ENCODE data around the gene COX6A2. TPM values are rescaled to one million over a fixed set of nuclear protein-coding genes. Genes with fewer than 3 reads are reported as not detected.

Gene COX6A2
- total RNA-seq, 1 experiment from 2014 or later: not detected

- no peak for DNase-seq
- no peaks in the 10 kb centered on the region for H3K4me1 ChIP-seq
- no peaks in the 10 kb centered on the region for H3K9me3 ChIP-seq (replicated peaks)
- no peaks in the 10 kb centered on the region for H3K36me3 ChIP-seq
- H3K4me3 ChIP-seq: no peak overlapping the region
- H3K27me3 ChIP-seq: peaks cover 7% of the 10 kb centered on the region; the same call in 1 of the 2 replicates
- H3K27ac ChIP-seq: no peak overlapping the region
These were observed 14.8 kb downstream of the COX6A2 start for GRCh38 chr16:31413381-31413780.

DNA sequence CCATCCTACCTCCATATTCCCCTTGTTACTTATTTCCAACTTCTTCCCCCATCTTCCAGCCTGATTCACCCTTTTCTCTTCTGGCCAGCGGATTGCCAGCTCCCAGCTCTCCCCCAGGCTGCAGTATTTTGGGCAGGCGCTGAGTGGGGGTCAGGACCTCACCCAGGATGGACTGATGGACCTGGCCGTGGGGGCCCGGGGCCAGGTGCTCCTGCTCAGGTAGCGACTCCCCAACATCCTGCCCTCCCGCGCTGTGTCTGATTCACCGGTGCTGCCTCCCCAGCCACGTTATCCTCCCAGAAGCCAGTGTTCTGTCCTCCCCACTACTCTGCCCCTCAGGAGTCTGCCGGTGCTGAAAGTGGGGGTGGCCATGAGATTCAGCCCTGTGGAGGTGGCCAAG is 15.4 kb downstream of the COX6A2 start:
- Histone ChIP-seq H3K36me3 (no peaks in the 10 kb centered on the region), H3K27me3 (peaks cover 8% of the 10 kb centered on the region; the same call in 1 of the 2 replicates), H3K9me3 (replicated peaks) (no peaks in the 10 kb centered on the region), H3K4me3 (no peak overlapping the region), H3K27ac (no peak overlapping the region), H3K4me1 (no peaks in the 10 kb centered on the region)
- no peak for DNase-seq

DNA sequence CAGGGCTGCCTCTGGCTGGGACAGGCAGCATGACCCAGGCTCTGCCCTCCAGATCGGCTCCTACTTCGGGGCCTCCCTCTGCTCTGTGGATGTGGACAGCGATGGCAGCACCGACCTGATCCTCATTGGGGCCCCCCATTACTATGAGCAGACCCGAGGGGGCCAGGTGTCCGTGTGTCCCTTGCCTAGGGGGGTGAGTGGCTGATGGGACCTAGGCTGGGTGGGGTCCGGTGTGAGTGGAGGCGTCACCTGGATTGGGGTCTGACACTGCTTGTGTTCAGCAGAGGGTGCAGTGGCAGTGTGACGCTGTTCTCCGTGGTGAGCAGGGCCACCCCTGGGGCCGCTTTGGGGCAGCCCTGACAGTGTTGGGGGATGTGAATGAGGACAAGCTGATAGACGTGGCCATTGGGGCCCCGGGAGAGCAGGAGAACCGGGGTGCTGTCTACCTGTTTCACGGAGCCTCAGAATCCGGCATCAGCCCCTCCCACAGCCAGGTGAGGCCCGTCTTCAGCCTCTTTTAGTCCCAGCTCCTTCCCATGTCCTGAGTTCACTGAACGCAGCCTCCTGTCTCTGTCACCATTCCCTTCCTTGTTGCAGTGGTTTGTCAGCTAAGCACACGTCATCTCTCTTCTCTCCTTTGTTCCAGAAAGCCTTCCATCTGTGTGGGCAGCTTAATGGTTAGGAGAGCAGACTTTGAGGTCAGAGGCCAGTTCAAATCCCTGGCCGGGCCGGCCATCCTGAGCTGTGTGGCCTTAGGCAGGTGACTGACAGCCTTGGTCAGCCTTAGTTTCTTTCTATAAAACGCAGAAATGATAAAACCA is 16.9 kb downstream of the COX6A2 start:
- no peak for DNase-seq

DNA sequence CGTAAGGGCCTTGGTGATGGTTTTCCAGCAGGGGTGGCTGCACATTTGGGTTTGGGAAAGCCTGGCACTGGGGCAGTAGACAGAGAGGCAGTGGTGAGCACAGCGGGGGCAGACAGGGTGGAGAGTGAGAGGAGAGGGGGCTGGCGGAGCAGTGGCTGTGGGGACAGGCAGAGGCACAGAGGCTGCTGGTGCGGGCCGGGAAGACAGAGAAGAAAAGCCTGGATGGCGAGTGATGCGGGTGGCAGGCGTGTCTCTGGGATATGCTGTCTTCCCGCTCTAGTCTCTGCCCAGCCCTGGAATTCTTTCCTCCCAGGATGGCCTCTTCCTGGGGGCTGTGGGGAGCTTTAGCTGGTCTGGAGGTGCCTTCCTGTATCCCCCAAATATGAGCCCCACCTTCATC is 18.1 kb downstream of the COX6A2 start:
- no peaks in the 10 kb centered on the region for H3K9me3 ChIP-seq (replicated peaks)
- H3K4me1 ChIP-seq: no peaks in the 10 kb centered on the region
- H3K36me3 ChIP-seq: no peaks in the 10 kb centered on the region
- no peak overlapping the region for H3K27ac ChIP-seq
- peaks cover 8% of the 10 kb centered on the region; the same call in 1 of the 2 replicates for H3K27me3 ChIP-seq
- H3K4me3 ChIP-seq: no peak overlapping the region
- DNase-seq: no peak

More for the DNA sequence above, 16.9 kb downstream of the COX6A2 start:
- no peaks in the 10 kb centered on the region for H3K4me1 ChIP-seq
- no peaks in the 10 kb centered on the region for H3K9me3 ChIP-seq (replicated peaks)
- peaks cover 8% of the 10 kb centered on the region; the same call in 1 of the 2 replicates for H3K27me3 ChIP-seq
- no peaks in the 10 kb centered on the region for H3K36me3 ChIP-seq
- no peak overlapping the region for H3K27ac ChIP-seq
- H3K4me3 ChIP-seq: no peak overlapping the region

- Histone ChIP-seq H3K27ac (no peak overlapping the region), H3K9me3 (replicated peaks) (no peaks in the 10 kb centered on the region), H3K4me1 (no peaks in the 10 kb centered on the region), H3K36me3 (no peaks in the 10 kb centered on the region), H3K27me3 (peaks cover 8% of the 10 kb centered on the region; the same call in 1 of the 2 replicates), H3K4me3 (no peak overlapping the region)
- no peak for DNase-seq
These were observed 18.7 kb downstream of the COX6A2 start for GRCh38 chr16:31409433-31409832.

GRCh38 chr16:31407406-31407805 is 20.8 kb downstream of the COX6A2 start:
- H3K27me3 ChIP-seq: peaks cover 8% of the 10 kb centered on the region; the same call in 1 of the 2 replicates
- no peak overlapping the region for H3K4me3 ChIP-seq
- H3K4me1 ChIP-seq: no peaks in the 10 kb centered on the region
- no peak overlapping the region for H3K27ac ChIP-seq
- H3K9me3 ChIP-seq (replicated peaks): no peaks in the 10 kb centered on the region
- DNase-seq: no peak
- no peaks in the 10 kb centered on the region for H3K36me3 ChIP-seq

GRCh38 chr16:31404353-31405064 is 23.7 kb downstream of the COX6A2 start:
- Histone ChIP-seq H3K27ac (no peak overlapping the region), H3K9me3 (replicated peaks) (no peaks in the 10 kb centered on the region), H3K36me3 (no peaks in the 10 kb centered on the region), H3K4me3 (peak overlapping the region; percentile 46), H3K4me1 (no peaks in the 10 kb centered on the region), H3K27me3 (0 out of 2 replicates have a peak, but pooled peaks cover 2% of the 10 kb centered on the region)
- peak; percentile 22 to 50 for DNase-seq

DNA sequence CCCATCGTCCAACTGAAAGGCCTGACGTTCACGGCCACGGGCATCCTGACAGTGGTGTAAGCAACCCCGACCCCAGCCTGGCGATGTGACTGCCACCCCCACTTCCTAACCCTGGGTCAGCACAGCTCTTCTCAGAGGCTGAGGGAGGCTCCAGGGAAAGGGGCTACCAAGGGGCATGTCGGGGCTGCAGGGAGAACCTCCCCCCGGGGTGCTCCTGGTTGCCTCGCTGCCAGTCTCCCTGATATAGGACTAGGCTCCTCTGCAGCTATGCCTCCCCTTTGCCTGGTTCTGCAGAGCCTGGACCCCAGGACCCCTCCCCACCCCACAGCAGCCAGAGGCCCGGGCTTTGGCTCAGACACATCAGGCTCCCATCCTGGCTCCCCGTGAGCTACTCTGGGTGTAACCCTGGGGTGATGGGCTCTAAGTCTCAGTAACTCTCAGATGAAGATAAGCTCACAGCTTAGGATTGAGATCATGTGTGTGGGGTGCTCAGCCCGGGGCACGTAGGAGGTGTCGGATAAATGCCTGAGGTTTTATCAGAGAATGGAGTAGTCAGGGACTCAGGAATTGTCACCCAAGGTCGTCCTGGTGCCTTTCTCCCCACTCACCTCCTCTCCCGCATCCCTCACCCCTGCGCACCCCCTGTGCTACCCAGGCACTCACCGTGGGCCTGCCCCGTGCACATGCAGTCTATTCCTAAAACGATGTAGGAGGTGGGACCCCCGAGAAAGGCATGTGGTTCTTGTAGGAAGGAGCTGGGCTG is 24.4 kb downstream of the COX6A2 start:
- Histone ChIP-seq H3K4me3 (peak overlapping the region; percentile 46), H3K9me3 (replicated peaks) (no peaks in the 10 kb centered on the region), H3K27ac (no peak overlapping the region), H3K4me1 (no peaks in the 10 kb centered on the region), H3K36me3 (no peaks in the 10 kb centered on the region), H3K27me3 (0 out of 2 replicates have a peak, but pooled peaks cover 2% of the 10 kb centered on the region)
- DNase-seq: no peak

DNA sequence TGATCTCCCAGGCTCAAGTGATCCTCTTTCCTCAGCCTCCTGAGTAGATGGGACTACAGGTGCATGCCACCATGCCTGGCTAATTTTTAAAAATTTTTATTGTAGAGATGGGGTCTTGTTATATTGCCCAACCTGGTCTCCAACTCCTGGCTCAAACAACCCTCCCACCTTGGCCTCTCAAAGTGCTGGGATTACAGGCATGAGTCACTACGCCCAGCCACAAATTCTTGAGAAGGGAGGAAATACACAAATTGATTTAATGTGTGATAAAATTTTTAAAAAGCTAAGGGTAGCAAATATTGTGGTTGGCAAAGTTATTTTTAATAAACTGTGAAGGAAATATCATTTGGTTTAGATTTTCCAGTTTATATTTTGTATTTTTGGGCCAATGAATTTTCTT is 25.5 kb downstream of the COX6A2 start:
- Histone ChIP-seq H3K9me3 (replicated peaks) (no peaks in the 10 kb centered on the region), H3K4me1 (no peaks in the 10 kb centered on the region), H3K4me3 (no peak overlapping the region), H3K27ac (no peak overlapping the region), H3K36me3 (no peaks in the 10 kb centered on the region), H3K27me3 (no peaks in the 10 kb centered on the region)
- no peak for DNase-seq

GRCh38 chr16:31401436-31401835 is 26.7 kb downstream of the COX6A2 start:
- Histone ChIP-seq H3K27me3 (no peaks in the 10 kb centered on the region), H3K27ac (no peak overlapping the region), H3K4me1 (no peaks in the 10 kb centered on the region), H3K9me3 (replicated peaks) (no peaks in the 10 kb centered on the region), H3K36me3 (no peaks in the 10 kb centered on the region), H3K4me3 (no peak overlapping the region)
- DNase-seq: no peak

- no peak overlapping the region for H3K4me3 ChIP-seq
- no peaks in the 10 kb centered on the region for H3K9me3 ChIP-seq (replicated peaks)
- H3K27ac ChIP-seq: no peak overlapping the region
- no peaks in the 10 kb centered on the region for H3K36me3 ChIP-seq
- no peaks in the 10 kb centered on the region for H3K4me1 ChIP-seq
- H3K27me3 ChIP-seq: no peaks in the 10 kb centered on the region
- DNase-seq: no peak
These were observed 28.0 kb downstream of the COX6A2 start for GRCh38 chr16:31400191-31400590.

DNA sequence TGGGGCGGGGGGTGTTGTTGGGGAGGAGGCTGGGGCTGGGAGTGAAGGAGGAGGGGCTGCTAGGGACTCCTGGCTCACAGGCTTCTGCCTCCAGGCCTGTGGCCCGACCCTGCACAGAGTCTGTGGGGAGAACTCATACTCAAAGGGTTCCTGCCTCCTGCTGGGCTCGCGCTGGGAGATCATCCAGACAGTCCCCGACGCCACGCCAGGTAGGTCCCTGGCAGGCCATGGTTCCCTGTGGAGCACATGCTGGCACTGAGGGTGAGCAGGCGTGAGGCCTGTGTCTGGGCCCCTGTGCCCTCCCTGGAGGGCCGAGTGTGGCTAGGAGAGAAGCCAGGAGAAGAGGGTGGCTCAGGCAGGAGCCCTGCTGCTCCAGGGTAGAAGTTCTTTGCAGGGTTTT is 30.5 kb downstream of the COX6A2 start:
- H3K4me1 ChIP-seq: no peaks in the 10 kb centered on the region
- H3K4me3 ChIP-seq: no peak overlapping the region
- H3K27me3 ChIP-seq: no peaks in the 10 kb centered on the region; the same call in 1 of the 2 replicates
- DNase-seq: no peak
- no peaks in the 10 kb centered on the region for H3K9me3 ChIP-seq (replicated peaks)
- no peaks in the 10 kb centered on the region for H3K36me3 ChIP-seq
- no peak overlapping the region for H3K27ac ChIP-seq

GRCh38 chr16:31397096-31397660 is 31.0 kb downstream of the COX6A2 start:
- Histone ChIP-seq H3K27me3 (no peaks in the 10 kb centered on the region; the same call in 1 of the 2 replicates), H3K9me3 (replicated peaks) (no peaks in the 10 kb centered on the region)

DNA sequence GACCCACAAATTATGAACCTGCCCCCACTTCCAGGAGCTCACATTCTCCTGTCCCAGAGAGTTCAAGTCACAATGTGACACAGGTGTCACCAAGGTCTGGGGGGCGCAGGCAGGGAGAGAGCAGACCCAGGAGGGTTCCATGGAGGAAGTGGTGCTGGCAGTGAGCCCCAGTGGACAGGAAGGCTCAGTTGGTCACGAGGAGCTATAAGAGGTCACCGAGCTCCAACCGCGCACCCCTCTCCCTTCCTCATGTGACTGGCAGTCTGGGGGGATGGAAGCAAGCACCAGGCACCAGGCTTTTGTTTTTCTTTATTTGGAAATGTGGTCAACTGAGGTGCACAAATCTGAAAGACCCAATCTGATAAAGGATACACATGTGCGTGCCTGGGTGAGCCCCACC is 32.5 kb downstream of the COX6A2 start:
- no peaks in the 10 kb centered on the region for H3K36me3 ChIP-seq
- H3K9me3 ChIP-seq (replicated peaks): no peaks in the 10 kb centered on the region
- H3K4me3 ChIP-seq: no peak overlapping the region
- no peaks in the 10 kb centered on the region; the same call in 1 of the 2 replicates for H3K27me3 ChIP-seq
- no peak overlapping the region for H3K27ac ChIP-seq
- H3K4me1 ChIP-seq: no peaks in the 10 kb centered on the region
- DNase-seq: no peak

More at GRCh38 chr16:31397096-31397660, 31.0 kb downstream of the COX6A2 start:
- Histone ChIP-seq H3K36me3 (no peaks in the 10 kb centered on the region), H3K4me3 (no peak overlapping the region), H3K27ac (no peak overlapping the region), H3K4me1 (no peaks in the 10 kb centered on the region)
- DNase-seq: no peak

Measured in SJCRH30 (cell line).